GM21526 (cell line): ENCODE measurements around the gene TSEN54.
A peak's percentile ranks its signal among the peaks of the same experiment; 100 is the strongest.
"Not testable (repeated sequence)": the region's sequence is repeated elsewhere in the genome, so short reads cannot be mapped to it uniquely, and the experiment has no call there.

Source experiments
- ATAC-seq: cut with Tn5 transposase; IDR thresholded peaks from one replicate; pipeline ENCODE4 v1.9.1; 2021; ENCODE audit warnings: moderate library complexity; ENCODE audit not compliant: unreplicated experiment, low FRiP score

The TSEN54 gene

DNA sequence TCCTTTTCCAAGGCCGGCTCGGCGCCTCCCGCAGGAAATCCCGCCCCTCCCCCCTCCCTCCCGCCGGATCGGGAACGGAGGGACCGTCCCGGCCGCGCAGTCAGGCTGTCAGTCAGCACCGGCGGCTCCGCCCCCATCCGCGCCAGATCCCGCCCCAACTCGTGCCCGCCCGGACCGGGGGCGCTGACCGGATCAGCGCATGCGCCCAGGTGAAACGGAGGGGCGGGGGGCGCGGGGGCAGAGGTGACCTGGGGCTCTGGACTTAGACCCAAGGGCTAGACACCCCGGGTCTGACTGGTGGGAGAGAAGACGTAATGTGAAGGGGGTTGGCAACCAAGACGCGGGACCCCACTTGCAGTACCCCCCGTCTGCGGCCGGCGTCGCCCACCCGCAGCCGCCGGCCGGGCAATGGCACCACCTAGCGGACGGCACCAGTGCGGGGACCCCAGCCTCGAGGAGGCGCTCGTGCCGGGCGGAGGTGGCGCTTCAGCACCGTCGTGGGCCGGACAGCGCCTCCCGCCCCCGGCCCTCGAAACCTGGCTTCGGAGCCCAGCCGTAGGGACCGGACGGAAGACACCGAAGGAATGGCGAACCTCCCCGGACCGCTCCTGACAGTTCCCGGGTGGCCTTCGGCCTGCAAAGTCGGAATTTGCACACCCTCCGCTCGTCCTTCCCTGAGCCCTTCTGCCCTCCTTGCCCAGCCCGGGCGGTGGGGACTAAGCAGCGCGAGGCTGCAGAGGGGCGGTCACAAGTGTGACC lies 653 bp upstream of the TSEN54 start, which contains the start of gene CASKIN2:
Gene CASKIN2 (minus strand): TSS at position 42 of the 759 bp plus-strand sequence. CDS start 1,733 bp downstream, outside the sequence.
- no peak for ATAC-seq

DNA sequence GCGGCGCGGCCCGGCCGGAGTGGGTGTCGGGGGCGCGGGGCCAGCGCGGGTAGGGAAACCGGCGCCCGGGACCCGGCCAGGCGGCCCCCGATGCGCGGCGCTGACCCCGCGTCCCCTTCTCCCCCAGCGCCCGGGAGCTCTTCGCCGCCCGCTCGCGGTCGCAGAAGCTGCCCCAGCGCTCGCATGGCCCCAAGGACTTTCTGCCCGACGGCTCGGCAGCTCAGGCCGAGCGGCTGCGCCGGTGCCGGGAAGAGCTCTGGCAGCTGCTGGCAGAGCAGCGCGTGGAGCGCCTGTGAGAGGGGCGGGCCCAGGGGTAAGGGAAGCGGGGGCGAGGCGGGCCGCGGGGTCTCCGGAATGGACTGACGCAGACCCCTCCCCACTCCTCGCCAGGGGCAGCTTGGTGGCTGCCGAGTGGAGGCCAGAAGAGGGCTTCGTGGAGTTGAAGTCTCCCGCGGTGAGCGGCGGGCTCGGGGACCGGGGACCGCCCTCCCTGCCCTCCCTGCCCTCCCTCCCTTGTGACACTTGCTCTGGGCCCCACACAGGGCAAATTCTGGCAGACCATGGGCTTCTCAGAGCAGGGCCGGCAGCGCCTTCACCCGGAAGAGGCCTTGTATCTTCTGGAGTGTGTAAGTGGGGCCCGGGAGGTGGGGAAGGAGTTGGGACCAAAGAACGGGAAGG lies 430 bp downstream of the TSEN54 start:
- no peak for ATAC-seq

DNA sequence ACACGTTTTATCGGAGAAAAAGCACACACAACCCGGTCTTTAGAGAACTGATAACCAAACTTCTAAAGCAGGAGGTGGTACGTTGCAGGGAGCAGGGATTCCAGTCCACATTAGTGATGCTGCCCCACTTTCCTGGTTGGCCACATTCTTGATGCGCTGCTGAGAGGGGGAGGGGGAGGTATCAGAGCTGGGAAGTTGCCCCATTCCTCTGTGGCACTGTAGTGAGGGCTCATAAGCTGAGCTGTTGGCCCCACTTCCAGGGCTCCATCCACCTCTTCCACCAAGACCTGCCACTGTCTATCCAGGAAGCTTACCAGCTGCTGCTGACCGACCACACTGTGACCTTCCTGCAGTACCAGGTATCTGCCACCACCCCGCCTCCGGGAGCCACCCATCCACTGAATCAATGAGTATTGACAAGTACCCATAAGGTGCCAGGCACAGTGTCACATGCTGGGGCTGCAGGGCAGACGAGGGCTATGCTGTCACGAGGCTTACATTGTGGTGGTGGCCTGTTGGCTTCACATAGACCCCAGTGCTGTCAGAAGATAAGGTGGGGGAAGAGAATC lies 1.1 kb downstream of the TSEN54 start:
- ATAC-seq, result no peak

DNA sequence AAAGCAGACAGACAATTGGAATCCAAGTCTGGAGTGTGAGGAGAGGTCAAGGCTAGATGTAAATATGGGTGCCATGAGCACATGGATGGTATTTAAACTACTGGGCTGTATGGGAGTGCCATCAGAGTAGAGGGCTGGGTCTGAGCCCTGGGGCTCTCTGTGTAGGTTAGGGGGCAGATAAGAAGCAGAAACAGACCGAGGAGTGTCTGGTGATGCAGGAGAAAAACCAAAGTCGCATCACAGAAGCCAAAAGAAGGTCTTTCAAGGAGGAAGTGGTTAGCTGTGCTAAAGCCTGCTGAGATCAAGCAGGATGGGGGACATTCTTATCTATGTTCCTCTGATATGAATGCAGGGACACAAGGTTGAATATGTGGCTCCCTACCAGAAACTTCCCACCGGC lies 1.9 kb downstream of the TSEN54 start:
- no peak for ATAC-seq

DNA sequence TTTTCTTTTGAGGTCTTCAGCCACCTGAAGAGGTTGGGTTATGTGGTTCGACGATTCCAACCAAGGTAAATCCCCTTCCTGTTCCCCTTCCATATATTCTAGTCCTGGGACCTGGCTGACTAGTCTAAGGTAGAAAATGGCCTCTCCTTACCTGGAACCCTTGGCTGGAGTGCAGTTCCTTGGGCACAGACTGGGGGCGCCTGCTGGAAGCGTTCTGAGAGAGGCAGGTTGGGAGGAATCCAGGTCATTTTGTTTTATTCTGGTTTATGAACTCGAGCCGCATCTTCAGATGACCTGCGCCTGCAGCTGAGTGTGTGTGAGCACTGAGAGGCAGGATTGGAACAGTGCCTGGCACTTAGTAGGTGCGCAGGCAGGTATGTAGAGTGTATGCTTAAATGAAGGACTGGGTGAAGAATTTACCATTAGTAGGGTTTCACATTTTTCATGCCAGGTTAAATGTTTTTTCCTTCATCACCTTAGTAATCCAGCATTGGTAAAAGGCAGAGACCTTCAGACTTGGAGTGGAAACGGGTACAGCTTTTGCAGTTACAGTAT lies 2.7 kb downstream of the TSEN54 start:
- ATAC-seq, result no peak

DNA sequence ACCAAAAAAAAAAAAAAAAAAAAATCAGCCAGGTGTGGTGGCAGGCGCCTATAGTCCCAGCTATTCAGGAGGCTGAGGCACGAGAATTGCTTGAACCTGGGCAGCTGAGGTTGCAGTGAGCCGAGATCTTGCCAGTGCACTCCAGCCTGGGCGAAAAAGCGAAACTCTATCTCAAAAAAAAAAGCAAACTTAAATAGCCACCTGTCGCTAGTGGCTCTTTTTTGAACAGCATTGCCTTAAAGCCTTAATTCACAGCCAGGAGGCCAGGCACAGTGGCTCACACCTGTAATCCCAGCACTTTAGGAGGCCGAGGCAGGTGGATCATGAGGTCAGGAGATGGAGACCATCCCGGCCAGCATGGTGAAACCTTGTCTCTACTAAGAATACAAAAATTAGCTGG lies 4.1 kb downstream of the TSEN54 start:
- not testable (repeated sequence) for ATAC-seq

DNA sequence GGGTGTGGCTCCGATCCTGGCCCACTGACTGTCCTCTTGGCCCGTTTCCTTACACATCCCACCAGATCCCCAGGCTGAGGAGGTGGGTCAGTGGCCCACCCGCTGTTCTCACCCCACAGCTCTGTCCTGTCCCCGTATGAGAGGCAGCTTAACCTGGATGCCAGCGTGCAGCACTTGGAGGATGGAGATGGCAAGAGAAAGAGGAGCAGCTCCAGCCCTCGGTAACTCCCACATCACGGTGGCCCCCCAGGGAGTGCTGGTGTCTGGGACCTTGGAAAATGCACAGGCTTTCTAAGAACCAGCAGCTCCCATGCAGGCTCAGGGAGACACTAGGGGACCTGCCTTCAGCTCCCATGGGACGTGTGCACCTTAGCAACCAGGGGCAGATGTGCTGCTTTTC lies 5.0 kb downstream of the TSEN54 start:
- ATAC-seq, result no peak

DNA sequence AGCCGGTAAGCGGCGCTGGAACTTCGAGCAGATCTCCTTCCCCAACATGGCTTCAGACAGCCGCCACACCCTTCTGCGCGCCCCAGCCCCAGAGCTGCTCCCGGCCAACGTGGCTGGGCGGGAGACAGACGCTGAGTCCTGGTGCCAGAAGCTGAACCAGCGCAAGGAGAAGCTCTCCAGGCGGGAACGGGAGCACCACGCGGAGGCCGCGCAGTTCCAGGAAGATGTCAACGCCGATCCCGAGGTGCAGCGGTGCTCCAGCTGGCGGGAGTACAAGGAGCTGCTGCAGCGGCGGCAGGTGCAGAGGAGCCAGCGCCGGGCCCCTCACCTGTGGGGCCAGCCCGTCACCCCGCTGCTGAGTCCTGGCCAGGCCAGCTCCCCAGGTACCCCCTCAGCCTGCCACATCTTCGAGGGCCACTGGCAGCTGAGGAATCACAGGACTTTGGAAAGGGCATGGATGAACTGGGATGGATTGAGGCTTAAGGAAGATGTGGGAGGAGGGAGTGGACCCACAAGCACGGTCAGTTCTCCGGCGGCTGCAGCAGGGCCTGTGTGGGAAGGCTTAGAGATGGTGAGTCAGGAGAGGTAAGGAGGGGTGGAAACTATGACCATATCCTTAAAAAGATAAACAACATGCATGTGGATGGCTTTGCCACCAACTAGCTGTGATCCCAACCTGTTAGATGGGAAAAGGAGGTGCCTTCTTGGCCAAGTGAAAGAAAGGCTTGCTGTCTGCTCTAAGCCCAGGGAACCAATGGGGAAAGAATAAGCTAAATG lies 5.8 kb downstream of the TSEN54 start:
- no peak for ATAC-seq

DNA sequence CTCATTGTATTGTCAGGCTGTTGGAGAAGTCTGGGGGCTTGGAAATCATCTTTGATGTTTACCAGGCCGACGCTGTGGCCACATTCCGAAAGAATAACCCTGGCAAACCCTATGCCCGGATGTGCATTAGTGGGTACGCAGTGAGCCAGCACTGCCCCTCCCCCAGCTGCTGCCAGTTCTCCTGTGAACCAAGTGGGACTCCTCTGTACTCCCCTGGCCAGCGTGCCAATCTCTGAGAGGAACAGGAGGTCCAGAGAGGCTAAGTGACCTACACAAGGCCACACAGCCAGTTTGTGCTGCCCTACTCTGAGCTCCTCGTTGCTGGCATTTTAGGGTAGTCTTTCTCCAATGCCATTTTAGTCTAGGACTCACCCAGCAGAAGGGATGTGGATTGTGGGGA lies 7.3 kb downstream of the TSEN54 start:
- ATAC-seq, result no peak

DNA sequence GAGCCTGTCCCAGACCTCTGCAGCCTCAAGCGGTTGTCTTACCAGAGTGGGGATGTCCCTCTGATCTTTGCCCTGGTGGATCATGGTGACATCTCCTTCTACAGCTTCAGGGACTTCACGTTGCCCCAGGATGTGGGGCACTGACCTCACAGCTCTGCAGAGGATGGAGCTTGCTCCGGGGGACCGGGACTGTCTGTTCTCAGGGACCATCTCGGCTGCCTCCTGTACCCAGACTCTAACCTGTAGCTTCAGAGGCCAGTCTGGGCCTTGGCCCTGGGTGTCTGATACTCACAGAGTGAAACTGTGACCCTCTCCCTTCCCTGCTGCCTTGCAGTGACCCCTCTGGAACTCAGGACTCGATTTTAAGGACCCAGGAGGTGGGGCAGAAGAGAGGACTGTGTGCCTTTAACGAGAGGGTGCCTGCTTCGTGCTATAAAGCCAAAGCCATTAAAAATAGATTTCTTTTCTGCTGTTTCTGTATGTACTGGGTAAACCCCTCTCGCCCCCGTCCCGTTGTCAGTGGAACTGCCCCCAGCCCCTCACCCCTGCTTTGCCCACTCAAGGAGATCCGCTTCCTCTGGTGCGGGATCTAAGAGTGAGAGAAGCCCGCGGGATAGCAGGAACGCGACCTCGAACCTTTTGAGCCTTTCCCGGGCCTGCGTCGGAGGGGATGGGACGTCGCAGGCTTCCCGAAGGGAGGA lies 8.1 kb downstream of the TSEN54 start:
- no peak for ATAC-seq

DNA sequence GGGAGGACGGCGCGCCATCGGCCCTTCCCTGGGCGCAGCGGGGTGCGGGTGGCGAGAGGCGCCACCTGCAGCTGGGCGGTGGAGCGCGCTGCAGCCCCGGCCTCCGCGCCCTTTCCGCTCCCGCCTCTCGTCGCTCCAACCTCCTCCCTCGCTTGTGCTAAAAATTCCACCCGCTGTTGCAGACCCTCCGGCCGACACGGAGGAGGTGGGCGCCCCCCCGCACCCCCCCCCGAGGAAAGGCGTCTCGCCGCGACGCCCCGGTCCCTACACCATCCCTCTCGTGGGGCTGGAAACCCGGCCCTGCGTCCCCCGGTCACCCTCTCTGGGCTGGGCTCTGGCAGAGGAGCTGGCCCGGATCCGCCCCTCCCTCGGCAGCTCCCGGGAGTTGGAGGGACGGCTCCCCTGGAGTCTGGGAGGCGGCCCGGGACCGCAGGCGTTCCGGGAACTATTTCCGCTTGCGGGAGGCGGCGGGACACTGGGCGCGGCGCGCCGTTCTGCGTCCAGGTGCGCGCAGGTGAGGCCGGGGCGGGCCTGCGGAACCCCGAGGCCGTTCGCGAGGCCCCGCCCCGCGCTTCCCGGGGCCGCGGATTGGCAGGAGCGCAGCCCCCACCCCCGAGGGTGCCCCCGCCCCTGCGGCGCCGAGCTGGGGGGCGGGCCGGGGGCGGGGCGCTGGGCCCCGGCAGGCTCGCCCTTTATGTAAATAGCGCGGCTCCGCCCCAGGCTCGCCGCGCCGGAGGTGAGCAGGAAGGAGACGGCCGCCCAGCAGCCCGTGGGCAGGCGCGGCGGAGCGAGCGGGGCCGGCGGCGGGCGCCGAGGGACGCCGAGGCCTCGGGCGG lies 8.9 kb downstream of the TSEN54 start, which contains the start of gene LLGL2:
Gene LLGL2 (plus strand): TSS at position 728 of the 836 bp plus-strand sequence. CDS start 17,730 bp downstream, outside the sequence.
- ATAC-seq, result peak; percentile 68

DNA sequence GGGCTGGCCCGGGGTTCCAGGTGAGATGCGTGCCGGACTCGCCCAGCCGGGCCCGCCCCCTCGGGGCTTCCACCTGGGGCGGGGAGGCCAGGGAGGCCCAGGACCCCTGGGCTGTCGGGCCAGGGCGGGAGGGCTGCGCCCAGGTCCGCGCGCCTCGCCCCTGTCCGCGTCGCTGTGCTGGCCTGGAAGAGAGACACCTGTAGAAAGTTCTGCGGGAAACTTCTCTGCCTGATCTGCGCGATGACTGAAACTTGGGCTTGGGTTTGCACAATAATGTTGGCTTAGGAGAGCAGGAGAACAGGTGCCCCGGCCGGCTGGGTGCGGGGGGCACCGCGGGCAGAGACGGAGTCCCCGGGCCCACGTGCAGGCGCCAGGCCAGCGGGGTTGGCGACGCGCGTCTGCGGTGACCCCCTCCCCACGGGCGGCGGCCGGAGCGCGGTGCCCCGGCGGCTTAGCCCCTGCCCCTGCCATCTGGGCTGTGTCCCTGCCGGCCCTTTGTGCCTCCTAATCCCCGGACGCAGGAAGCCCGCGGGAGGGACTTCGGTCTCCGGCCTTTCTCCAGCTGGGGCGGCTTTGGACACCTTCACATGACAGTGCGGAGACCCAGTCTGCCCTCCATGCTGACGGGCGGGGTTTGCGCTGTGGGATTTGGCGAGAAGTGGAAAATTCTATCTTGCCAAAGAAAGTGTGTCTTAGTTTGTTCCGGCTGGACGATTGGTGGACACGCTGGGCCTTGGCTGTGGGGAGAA lies 9.7 kb downstream of the TSEN54 start:
- no peak for ATAC-seq

DNA sequence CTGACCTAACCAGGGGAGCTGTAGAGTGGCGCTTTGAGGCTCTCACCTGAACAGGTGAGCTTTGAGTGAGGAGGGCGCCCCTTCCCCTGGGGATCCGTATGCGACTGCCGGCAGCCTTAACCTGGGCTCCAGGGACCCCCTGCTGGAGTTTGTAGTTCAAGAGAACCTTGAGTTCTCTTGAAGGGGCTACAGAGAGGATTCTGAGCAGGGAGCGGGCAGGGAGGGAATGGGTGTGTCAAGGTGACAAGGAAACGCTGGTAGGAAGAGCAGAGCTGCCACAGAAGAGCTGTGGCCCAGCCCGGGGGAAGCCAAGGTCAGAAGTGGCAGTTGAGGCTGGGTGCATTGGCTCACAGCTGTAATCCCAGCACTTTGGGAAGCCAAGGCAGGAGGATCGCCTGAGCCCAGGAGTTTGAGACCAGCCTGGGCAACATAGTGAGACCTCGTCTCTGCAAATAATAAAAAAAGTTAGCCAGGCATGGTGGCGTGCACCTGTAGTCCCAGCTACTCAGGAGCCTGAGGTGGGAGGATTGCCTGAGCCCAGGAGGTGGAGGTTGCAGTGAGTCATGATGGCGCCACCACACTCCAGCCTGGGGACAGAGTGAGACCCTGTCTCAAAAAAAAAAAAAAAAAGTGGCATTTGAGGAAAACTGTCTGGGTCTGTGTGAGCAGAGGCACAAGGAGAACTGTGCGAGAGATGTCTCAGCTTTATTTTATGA lies 10.4 kb downstream of the TSEN54 start:
- no peak for ATAC-seq

DNA sequence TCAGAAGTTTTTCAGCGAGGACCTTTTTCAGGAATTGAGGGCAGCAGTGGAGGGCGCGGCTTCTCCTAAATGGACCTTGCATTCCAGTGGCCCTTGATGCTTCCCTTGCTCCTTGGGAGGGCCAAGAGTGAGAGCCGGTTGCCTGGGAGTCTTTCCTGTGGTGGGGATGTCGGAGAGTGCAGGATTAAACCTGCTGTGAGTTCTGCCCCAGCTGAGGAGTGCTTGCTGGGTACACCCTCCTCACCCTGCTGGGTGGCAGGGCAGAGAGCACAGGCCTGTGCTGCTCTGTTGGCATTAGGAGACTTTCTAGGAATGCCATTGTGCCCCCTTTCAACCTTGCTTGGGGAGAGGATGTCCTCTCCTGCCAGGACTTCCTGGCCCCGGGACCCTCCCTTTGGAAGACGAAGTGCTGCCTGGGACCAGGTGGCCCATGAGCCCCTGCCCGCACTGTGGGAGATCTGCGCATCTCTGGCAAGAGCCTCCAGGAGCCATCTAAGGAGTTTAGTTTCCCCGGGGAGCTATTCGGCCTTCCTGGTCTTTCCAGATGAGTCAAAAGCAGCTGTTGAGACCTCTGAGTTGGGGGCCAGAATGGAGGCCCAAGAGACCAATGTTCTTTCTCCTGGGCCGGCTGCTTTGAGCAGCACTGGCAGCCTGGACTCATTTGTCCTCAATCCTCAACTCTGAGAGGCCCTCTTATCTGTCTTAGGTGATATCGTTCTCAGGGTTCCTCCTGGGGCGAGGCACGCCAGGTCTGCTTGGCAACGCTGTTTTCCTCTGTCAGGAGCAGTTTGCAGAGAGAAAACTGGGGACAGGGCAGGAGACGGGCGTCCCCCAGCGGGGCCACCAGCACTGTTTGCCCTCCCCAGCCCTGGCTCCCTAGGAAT lies 14.8 kb downstream of the TSEN54 start:
- ATAC-seq, result no peak

DNA sequence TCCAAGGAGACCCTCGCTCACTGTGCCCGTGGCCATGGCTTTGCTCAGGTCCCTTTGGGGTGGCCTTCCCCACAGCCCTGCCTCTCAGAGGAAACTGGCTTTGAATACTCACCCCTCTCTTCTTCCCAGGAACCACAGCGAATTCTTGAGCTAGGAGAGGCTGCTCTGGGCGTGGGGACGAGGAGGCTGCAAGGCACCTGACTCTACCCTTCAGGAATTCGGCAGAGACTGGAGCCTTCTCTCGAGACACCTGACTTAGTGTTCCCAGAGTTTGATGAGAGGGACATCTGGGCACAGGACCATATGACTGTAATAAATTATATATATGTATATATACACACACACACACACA lies 15.4 kb downstream of the TSEN54 start:
- ATAC-seq, result no peak

DNA sequence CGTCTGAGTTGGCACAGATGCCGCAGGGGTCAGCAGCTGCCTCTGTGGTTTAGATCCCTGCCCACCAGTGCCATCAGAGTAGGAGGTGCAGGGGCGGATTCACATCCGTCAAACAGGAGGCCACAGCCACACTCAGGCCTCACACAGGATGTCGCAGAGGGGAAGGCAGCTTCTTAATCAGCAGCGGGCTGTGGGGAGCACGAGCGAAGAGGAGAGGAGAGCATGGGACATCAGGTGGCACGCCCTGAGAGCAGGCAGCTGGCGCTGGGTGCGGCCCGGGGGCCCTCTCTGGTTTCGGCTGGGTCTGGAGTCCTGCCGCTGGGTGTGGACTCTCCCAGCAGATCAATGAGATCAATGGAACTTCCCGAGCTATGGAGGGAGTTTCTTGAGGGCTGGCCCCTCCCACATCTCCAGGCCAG lies 18.8 kb downstream of the TSEN54 start:
- ATAC-seq, result no peak

DNA sequence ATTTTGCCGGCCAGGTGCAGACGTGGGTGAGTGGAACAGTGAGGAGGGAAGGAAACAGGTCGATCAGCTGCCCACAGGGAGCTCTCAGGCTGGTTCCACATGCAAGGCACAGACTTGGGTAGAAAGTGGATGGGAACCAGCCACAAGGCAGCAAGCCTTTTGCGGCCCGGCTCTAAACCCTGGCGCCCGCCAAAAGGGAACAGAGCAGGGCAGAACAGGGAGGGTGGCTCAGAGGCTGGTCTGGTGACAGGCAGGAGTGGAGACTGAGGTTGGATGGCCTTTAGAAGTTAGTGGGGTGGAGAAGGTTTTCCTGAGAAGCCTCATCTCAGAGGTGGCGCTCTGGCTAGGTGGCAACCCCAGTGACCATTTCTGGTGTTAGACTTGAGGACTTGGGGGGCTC lies 19.5 kb downstream of the TSEN54 start:
- ATAC-seq, result no peak
